NCI-H128 (cell line): Measurements from ENCODE around the gene EXD3.
"Not testable (repeated sequence)": the region's sequence is repeated elsewhere in the genome, so short reads cannot be mapped to it uniquely, and the experiment has no call there.

Experiments
- DNase-seq: peaks from one replicate; lab custom pipeline; 2025; ENCODE audit not compliant: unreplicated experiment; lab: John Stamatoyannopoulos, UW

The EXD3 gene

DNA sequence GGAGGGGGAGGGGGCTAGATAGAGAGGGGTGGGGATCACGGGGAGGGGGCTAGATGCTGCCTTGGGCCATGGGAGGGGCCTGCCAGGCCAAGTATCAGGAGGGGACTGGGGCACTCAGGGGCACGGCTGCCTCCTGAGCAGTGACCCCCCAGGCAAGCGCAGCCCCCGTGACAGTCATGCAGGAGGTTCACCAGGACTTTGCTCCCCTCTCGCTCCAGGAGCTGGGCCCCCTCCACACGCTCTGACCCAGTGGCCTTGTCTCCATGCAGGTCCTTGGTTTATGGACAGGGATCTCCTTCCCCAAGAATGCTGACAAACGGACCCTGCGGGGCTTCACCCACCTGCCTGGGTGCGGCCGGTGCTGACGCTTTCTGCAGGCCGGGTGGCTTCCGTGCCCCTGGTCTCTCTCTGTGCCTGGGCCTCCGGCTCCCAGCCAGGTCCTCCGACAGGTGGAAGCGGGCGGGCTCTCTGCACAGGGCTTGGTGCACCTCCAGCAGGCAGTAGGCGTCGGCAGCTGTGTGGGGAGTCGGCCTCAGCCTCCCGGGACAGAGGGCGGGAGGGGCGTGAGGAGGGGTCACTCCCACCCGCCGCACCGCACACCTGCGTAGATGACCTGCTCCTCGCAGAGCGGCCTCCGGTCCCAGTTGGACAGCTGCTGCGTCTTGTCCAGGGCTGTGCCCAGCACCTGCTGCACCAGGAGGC, 74.0 kb downstream of the EXD3 start:
- no peak for DNase-seq

DNA sequence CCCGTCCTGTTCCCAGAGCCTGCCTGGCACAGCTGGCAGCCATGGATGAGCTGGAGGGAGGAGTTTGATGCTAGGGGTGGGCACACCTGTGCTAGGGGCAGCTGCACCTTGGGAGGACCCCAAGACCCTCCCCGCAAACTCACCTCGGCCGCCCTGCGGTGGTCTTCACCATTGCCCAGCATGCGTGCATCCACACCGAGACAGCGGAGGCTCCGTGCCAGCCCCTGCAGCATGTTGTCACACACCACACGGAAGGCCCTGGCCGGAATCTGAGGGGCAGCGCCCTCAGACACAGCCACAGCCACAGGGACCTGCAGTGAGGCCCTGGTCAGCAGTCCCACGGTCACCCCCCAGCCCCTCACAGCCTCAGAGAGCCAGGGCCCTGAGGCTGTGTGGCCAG, 75.0 kb downstream of the EXD3 start:
- no peak for DNase-seq

DNA sequence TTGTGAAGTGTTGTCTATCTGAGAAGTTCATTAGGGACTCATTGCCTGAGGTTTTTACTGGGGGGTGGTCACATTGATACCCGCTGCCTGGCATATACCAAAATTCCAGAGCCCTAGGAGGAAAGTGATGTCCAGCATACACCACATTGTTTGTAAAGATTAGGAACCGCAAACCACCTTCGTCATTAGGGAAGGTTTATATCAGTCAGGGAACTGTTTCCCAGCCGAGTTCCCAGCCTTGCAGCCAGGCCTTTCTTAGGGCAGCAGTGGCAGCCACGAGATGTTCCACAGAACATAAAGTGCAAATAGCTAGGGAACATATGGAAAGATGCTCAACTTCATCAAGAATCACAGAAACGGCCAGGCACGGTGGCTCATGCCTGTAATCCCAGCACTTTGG, 80.5 kb downstream of the EXD3 start:
- DNase-seq: no peak

DNA sequence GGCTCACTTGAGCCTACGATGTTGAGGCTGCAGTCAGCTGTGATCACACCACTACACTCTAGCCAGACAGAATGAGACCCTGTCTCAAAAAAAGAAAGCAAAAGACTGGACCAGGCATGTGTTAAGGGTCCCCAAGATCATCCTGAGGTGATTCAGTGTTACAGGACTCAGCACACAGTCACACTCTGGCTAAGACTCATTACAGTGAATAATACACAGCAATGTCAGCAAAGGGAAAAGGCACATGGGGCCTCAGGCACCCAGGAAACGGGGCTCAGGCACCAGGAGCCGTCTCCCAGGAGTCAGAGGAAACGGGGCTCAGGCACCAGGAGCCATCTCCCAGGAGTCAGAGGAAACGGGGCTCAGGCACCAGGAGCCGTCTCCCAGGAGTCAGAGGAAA, 81.7 kb downstream of the EXD3 start:
- DNase-seq: no peak

DNA sequence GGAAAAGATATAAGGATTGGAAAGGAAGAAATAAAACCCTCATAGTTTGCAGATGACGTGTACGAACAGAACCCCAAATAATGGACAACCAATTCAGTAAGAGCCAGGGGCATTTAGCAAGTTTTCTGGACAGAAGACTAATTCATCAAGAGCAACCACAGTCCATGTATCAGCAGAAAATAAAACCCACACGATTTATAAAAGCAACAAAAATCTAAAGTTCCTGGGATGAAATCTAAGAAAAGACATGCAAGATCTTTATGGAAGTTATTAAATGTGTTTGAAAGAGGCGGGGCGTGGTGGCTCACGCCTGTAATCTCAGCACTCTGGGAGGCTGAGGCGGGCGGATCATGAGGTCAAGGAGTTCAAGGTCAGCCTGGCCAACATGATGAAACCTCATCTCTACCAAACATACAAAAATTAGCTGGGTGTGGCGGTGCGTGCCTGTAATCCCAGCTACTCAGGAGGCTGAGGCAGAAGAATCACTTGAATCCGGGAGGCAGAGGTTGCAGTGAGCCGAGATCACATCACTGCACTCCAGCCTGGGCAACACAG, 83.0 kb downstream of the EXD3 start:
- not testable (repeated sequence) for DNase-seq

DNA sequence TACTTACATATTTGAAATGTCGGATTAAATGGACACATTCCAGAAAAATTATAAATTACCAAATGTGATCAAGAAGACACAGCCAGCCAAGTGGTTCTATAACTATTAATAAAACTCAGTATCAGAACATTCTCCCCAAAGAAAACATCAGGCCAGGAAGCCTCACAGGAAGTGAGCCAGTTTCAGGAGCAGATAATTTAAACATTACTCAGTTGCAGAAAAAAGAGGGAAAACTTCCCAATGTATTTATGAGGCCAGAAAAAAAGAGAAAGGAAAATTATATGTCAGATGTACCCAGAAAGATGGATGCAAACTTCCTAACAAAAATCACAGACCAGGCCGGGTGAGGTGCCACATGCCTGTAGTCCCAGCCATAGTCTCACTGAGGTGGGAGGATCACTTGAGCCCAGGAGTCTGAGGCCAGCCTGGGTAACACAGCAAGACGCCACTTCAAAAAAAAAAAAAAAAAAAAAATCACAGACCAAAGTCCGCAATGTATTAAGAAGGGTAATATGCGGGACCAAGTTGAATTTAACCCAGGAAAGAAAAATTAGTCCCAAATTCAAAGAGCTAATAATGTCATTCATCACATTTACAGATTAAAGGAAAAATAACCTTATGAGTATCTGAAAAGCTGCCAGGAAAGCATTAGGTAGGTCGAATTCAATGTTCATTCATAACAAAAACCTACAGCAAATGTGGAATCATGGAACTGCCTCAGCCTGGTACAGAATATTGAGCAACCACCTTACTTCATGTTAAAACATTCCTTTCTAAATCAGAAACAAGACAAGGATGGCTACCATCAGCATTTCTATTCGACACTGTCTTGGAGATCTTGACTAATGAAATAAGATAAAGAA, 83.7 kb downstream of the EXD3 start:
- DNase-seq: no peak

DNA sequence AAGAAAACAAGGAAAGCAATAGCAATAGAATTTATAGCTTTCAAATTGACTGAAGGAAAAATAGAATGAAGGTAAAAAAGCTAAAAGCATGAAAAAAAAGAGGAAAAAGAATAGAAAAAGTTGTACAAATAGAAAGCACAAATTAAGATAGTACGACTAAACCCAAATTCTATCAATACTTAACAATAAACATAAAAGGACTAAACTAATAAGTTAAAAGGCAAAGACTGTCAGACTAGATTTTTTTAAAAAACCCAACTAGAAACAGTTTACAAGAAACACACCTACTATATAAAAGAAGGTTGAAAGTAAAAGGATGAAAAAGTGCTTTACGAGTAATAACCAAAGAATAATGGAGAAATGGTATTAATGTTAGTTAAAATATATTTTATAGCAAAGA, 86.2 kb downstream of the EXD3 start:
- no peak for DNase-seq

DNA sequence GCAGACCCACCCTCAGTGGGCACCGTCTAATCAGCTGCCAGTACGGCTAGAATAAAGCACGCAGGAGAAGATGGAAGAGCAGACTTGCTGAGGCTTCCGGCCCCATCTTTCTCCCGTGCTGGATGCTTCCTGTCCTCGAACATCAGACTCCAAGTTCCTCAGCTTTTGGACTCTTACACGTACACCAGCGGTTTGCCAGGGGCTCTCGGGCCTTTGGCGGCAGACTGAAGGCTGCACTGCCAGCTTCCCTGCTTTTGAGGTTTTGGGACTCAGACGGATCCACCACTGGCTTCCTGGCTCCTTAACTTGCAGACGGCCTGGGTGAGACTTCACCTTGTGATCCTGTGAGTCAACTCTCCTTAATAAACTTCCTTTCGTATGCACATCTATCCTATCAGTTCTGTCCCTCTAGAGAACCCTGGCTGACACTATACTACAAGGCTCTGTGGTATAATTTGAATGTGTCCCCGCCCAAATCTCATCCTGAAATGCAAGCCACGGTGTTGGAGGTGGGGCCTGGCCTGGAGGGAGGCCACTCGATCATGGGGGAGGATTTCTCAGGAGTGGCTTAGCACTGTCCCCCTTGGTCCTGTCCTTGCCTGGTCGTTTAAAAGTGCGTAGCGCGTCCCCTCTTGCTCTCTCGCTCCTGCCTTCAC, 89.8 kb downstream of the EXD3 start:
- DNase-seq: no peak

DNA sequence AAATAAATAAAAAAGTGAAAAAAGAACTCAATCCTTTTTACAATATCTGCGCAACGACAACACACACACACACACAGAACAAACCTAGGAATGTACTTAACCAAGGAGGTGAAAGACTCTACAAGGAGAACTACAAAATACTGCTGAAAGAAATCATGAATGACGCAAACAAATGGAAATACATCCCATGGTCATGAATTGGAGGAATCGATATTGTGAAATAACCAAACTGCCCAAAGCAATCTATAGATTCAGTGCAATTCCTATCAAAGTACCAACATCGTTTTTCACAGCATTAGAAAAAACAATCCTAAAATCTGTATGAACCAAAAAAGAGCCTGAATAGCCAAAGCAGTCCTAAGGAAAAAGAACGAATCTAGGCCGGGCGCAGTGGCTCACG, 91.0 kb downstream of the EXD3 start:
- DNase-seq: no peak

DNA sequence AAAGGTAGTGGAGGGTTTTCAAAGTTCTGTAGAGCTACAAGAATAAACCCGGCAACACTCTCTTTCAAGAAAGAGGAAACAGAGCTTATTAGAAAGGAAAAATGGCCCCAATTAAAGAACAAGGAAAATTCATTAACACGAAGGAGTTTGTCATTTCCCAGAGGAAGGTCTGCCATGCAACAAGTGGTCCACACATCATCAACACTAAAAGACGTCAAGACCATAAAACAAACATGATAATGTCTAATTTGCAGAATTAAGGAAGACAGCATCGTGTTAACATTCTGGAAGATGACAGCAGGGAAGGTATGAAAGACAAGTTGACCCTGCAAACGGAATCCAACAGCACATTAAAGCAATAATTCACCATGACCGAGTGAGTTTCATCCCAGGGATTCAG, 92.3 kb downstream of the EXD3 start:
- DNase-seq: no peak

DNA sequence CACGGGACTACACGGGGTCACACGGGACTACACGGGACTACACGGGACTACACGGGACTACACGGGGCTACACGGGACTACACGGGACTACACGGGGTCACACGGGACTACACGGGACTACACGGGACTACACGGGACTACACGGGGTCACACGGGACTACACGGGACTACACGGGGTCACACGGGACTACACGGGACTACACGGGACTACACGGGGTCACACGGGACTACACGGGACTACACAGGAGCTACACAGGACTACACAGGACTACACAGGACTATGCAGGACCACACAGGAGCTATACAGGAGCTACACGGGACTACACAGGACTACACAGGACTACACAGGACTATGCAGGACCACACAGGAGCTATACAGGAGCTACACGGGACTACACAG, 93.4 kb downstream of the EXD3 start:
- not testable (repeated sequence) for DNase-seq

DNA sequence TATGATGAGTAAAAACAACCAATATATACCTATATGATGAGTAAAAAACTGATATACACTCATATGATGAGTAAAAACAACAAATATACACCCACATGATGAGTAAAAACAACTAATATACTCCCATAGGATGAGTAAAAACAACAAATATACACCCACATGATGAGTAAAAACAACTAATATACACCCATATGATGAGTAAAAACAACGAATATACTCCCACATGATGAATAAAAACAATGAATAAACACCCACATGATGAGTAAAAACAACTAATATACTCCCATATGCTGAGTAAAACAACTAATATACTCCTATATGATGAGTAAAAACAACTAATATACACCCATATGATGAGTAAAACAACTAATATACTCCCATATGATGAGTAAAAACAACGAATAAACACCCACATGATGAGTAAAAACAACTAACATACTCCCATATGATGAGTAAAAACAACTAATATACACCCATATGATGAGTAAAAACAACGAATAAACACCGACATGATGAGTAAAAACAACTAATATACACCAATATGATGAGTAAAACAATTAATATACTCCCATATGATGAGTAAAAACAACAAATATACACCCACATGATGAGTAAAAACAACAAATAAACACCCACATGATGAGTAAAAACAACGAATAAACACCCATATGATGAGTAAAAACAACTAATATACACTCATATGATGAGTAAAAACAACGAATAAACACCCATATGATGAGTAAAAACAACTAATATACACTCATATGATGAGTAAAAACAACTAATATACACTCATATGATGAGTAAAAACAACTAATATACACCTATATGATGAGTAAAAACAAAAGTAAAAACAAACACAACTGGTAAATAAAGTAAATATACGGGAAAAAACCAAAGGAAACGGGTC, 95.1 kb downstream of the EXD3 start:
- DNase-seq: not testable (repeated sequence)

DNA sequence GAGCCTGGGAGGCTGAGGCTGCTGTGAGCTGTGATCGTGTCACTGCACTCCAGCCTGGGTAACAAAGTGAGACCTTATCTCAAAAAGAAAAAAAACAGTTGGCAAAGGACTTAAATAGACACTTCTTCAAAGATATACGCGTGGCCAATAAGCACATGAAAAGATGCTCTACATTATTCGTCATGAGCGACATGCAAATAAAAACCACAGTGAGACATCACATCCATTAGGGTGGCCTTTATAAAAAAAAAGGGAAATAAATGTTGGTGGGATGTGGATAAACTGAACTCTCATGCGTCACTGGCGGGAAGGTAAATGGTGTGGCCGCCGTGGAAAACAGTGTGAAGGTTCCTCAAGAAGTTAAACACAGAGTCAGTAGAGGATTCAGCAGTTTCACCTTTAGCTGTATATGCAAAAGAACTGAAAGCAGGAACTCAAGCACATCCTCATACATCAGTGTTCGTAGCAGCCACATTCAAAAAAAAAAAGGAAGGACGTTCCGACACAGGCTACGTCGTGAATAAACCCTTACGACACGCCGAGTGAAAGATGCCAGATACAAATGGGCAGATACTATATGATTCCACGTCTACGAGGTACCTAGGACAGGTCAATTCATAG, 96.4 kb downstream of the EXD3 start:
- no peak for DNase-seq

DNA sequence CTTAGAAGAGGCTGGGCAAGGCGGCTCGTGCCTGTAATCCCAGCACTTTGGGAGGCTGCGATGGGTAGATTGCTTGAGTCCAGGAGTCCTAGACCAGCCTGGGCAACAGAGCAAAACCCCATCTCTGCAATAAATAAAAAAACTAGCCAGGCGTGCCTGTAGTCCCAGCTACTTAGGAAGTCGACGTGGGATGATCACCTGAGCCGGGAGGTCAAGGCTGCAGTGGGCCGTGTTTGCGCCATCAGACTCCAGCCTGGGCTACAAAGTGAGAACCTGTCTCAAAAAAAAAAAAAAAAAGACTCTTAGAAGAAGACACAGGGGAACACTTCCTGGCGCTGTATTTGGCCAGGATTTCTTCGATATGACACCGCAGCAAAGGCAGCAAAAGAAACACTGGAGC, 97.2 kb downstream of the EXD3 start:
- no peak for DNase-seq

DNA sequence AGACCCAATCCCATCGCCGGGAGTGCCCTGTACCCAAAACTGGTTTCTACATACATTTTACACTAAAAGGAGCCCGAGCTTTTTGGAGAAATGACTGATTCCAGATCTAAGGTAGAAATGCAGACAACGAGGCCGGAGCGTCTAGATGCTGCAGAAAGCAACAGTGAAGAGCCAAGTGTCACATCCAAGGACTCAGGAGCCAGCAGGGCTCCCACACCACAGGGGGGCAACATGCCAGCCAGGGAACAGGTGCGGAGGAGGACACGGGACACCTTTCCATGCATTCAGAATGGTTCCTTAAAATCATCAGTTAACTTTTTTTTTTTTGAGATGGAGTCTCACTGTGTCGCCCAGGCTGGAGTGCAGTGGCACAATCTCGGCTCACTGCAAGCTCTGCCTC, 97.8 kb downstream of the EXD3 start:
- DNase-seq: no peak

DNA sequence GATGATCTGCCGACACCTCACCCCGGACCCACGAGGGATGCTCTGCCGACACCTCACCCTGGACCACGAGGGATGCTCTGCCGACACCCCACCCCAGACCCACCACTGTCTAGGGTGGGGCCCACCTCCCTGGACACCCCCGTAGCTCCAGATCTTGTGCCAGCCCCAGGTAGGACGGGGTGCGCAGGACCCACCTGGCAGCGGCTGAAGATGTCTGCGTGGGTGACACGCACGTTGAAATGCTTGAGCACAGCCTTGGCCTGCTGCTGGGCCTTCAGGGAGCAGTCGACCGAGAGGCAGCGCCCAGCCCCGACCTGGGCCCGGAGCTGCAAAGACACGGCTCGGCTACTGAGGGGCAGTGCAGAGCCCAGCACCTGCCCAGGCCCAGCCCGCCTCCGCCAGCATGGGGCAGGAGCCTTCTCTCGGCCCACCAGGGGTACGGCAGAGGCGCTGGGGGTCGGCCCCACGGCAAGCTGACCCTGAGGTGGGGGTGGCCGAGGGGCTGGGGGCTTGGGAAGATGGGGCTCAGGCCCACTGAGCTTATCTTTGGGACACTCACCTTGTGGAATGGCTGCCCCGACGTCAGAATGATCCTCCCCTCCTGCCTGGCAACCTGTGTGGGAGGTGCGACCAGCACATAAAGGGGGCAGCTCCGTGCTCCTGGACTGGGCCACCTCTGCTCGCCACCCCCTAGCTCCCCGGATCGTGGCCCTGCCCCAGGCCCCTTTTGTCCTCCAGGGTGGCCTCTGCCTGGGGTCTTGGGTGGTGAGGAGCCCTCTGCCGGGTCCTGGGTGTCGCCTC, 99.2 kb downstream of the EXD3 start:
- no peak for DNase-seq

DNA sequence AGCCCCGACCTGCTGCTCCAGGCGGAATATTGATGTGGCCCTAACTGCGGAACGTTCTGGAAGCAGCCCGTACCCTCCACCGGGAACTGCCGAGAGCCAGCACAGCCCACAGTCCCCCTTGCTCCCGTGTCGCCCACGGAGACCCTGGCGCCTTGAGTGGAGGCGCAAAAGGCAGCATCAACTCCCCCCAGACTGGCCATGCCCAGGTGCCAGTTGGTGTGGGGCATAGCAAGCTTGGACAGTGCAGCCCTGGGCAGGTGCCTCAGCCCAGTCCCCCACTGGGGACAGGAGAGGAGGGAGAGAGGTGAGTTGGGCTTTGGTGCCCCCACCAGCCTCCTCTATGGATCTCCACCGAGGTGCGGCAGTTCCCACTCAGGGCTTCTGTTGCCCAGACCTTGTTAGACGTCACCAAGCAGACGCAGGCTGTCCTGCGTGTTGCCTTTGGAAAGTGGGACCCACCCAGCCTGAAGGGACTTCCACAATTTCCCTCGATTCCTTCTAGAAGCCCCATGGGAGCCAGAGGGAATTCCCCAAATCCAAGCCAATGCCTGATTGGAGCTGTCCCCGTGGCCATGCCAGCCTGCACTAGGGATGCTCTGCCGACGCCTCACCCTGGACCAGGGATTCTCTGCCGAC, 101.1 kb downstream of the EXD3 start:
- no peak for DNase-seq

DNA sequence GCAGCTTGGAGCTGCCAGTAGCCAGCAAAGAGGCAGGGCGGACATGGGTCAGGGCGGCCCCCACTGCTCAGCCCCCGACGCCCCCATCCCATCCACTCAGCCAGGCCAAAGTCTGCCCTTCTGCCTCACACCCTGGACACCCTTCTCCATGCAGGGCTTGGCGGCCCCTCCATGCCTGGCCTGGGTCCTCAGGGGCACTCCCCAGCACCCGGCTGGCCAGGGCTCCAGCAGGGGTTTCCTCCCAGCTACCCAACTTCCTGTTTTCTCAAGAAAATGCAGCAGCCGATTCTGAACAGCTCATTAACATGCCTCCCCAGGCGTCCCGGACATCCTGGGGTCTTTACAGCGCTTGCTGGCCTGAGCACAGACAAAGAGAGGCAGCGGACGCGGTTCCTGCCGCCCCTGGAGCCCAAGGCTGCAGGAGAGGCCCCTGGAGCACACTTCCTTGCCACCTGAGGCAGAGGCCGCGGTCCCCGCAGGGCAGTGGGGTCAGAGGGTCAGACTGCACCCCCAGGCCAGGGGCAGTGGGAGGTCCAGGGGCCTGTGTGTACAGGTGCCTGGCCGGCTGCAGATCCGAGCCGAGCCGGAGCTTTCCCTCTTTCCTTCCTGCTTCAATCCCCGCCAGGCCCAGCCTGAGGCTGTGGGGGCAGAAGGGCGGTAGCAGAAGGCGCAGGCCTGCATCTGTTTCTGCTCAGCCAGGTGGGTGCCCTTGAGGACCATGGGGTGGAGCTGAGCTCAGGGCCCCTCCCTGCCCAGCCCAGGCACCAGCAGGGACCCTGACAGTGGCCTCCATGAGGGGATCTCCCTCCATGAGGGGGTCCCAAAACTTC, 102.2 kb downstream of the EXD3 start:
- DNase-seq: no peak
